HG03469 (cell line): ENCODE data around the gene GPBAR1.
A peak's percentile ranks its signal among the peaks of the same experiment; 100 is the strongest.

Experiments
- ATAC-seq: cut with Tn5 transposase; IDR thresholded peaks from one replicate; pipeline ENCODE4 v1.9.1; 2021; ENCODE audit warnings: mild to moderate bottlenecking, moderate library complexity, moderate number of reproducible peaks; ENCODE audit not compliant: unreplicated experiment

Gene GPBAR1, protein sequence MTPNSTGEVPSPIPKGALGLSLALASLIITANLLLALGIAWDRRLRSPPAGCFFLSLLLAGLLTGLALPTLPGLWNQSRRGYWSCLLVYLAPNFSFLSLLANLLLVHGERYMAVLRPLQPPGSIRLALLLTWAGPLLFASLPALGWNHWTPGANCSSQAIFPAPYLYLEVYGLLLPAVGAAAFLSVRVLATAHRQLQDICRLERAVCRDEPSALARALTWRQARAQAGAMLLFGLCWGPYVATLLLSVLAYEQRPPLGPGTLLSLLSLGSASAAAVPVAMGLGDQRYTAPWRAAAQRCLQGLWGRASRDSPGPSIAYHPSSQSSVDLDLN

DNA sequence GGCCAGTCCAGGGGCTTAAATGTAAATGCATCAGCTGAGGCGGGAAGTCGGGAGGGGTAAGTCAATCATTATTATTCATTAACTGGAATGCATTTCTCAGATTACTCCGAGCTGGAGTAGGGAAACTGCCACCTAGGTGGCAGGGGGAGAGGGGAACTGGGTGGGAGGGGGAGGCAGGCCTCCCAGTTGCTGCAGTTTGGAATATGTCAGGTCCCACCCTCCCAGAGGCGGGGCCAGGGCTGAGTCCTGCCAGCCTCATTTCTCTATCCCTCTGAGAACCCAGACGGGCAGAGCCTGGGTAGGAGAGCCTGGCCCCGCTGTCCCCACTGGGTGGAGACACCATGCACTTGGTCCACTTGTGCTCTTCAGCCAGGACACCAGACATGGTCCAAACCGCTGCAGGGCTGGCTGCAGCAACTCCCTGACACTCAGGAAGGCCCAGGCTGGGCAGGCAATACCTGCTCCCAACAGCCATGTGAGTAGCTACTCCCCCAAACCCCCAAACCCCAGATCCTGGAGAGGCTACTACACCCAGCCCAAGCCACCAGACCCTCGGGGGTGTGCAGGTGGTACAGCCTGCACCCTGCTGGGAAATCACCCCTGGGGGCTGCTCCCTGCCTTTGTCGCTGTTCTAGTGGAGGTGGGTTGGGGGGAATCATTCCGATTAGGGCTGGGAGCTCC is at the start of gene GPBAR1:
Gene GPBAR1 (plus strand): TSS at position 274 of the 681 bp plus-strand sequence. CDS start 1,710 bp downstream, outside the sequence.
- ATAC-seq: no peak

DNA sequence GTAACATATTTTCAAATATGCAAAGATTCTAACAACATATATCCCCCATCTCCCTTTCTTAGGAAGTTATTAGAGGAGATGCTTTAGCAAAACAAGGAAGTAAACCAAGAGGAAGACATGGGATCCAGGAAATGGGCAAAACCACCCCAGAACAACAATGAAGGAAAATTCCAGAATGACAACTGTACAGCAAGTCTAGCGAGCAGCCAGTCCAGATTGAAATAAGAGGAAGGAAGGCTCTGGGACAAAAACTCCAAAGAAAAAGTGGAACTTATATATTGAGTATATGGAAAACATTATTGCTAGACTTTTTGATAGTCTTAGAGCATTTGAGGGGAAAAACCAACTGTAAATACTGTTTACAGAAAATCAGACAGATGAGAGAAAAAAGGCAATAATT is 46.7 kb upstream of the GPBAR1 start:
- ATAC-seq: no peak

DNA sequence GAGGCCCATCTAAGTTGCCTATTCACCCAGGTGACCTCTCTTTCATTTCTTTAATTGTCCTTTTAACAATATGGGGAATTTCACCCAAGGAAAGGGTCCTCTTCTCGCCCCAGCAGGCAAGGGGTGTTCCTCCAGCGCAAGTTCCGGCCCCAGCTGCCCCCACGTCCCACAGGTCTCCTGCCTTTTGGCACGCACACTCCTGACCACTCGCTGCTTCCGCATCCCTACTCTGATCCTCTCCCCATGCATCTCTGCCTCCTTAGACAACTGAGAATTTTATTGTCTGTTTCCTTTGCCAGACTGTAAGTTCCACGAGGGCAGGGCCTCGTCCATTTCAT is 44.5 kb upstream of the GPBAR1 start:
- no peak for ATAC-seq

DNA sequence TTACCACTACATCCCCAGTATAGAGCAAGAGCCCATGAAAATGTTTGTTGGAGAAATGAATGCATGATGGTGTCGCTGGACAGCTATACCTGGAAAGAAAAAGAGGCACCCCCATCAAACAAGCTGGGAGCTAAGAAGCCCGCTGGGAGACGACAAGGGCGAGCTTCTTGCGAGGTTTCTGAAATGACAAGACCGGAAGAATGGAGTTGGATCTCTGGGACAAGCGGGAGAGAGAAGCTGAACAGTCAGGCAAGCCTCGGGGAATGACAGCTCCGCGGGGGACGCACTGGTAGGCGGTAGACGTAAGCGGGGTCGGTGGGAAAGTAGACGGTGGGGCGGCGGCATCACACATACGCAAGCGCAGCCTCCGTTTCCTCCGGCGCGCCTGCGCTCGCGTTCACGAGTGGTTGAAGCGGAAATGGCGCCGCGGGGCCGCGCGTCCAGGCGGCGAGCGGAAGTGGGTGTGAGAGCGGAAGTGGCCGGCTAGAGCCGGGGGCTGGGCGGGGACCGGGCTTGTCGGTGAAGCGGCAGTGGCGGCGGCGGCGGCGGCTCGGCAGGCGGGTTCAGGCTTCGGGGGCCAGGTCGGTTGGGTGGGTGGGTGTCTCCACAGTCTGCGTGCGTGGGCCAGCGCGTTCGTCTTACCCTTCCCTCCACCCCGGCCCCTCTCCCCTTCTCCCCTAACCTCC is 44.0 kb upstream of the GPBAR1 start, which contains the start of gene ARPC2:
Gene ARPC2 (plus strand): TSS at position 516 of the 686 bp plus-strand sequence. CDS start 282 bp downstream, outside the sequence.
- ATAC-seq: peak; percentile 63

DNA sequence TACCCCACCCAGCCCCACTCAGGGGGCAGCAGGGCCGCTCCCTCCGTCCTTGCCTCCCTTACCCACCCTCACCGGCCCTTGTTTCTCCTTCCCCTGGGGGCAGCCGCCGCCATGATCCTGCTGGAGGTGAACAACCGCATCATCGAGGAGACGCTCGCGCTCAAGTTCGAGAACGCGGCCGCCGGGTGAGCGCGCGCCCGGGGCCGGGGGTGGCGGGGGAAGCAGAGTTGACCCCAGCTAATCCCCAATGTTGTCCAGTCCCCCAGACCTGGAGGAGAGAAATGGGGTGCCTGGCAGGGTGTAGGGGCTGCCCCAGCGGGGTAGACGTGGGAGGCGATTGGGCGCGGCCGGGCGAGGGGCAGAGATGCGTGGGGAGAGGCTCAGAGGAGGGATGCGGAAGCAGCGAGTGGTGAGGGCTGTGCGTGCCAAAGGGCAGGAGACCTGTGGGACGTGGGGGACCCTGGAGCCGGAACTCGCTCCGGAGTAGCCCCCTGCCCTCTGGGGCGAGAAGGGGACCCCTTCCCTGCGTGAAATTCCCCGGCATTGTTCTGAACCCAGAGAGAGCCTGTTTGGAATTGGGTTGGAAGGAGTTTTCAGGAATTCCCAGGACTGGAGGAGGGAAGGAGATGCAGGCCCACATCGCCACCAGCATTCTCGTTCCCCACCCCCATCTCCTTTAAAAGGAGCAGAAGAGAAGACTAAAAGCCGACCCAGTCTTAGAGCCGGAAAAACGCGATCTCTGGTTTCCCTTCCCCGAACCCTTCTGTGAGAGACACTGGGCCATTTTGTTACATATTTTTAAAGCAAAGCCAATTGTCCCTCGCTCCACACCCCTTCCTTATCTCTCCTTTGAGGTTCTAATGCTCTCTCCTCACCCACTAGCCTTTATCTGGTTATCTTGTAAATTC is 43.2 kb upstream of the GPBAR1 start:
- ATAC-seq: no peak

DNA sequence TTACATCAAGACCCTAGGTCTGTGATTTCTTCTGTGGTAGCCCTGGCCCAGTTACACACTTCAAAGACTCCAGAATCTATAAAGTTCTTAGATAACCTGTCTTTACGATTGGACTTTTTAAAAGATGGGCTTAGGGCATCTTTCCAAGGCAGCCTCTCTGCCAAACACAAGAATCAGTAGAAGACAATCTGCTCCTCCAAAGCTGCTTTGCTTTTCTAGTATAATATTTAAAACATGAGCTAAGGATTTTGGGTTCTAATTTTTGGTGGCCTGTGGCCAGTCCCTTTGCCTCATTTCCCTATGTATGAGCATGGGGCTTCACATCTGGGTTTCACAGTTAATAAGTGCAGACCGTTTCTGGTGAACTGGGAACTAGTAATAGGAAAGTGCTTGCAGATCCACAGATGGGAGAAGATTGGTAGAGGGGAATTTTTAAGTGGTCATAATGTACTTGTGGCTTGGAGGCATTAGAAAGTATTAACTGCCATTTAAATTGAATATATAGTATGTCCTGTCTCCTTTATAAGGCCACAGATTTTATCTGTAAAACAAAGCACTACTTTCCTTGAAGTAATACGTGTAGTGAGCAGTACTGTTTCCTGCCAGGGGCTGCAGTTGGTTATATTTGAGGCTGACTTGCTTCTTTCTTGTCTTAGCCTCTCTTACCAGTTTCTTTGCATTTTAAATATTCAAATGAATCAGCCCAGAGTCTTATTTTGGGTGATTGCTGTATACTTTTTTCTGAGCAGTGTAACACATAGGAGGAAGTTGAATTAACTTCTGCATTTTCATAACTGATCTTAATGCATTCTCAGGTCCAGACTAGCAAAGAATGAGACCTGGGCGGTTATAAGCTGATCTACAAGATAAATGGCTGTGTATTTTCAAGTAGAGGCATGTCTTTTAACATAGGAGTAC is 42.3 kb upstream of the GPBAR1 start:
- no peak for ATAC-seq

DNA sequence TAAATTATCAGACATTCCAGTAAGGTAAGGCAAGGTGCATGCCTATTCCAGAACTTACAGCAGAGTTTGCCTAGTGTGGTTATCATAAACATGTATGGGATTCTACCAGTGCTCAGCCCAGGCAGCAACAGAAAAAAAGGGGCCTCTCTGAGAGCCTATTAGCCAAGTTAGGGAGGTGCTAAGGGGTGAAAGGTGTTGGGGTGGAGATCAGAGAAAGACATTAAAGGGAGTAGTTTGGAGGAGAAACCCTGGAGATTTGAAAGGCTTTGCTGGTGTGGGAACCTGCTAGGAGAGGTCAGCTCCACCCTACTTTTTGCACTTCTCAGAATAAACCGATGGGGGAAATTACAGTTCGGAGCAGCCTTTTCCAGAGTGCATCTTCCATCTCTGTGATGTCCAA is 40.9 kb upstream of the GPBAR1 start:
- no peak for ATAC-seq

DNA sequence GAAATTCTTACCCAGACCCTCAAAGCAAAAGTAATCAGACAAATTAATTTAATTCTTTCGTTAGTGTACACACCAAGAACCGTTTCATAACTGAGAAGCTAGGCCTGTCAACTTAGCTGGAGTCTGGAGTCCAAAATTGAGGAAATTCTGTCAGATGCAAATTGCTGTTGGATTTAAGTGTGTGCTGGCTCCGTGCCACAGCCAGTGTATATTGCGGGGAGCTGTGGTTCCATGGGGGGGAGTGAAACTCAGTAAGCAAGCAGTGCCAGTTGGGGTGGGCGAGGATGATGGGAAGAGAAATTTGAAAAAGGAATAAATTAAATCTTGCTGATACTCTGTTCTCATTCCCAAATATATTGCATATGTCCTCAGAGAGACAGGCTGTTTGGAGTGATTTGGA is 39.8 kb upstream of the GPBAR1 start:
- no peak for ATAC-seq

DNA sequence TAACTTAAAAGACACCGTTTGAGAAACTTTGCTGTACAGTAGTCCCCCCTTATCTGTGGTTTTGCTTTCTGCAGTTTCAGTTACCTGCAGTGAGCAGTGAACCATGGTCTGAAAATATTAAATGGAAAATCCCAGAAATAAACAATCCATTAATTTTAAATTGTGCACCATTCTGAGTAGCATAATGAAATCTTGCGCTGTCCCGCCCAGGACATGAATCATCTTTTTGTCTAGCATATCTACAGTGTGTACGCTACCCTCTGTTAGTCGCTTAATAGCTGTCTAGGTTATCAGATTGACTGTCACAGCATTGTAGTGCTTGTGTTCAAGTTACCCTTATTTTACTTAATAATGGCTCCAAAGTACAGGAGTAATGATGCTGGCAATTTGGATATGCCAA is 37.8 kb upstream of the GPBAR1 start:
- ATAC-seq: no peak

DNA sequence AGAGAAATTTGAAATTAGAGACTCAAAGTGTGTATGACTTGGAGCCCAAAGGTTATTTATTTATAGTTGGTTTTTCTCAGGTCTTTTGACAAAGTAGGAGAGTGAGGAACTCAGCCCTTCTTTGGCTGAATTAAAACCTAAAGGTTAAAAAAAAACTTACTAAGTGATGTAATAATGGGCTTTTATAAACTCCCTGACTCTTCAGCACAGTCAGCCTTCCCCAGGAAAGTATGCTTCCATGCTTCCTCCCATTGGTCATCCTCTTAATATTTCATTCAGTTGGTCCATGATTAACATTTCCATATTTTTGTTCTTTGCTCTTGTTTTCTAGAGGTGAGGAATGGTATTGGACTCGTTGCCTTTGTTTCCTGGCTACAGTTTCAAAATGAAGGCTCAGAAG is 36.6 kb upstream of the GPBAR1 start:
- ATAC-seq: no peak

DNA sequence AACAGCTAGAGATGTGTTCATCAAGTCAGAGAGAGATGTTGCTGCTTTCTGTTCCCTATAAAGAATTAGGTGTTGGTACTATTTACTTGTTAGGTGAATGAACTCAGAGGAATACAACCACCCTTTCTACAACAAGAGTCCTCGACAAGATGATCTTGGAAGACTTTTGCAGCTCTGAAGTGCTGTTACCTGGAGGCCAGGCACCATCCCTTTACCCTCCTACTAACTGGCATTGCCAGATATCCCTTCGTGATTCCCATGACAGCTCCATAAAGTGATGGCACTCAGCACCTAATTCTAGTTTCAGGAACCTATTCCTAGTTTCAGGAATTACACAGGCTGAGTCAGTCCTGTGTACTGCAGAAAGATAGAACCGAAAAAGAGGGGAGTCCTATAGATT is 33.9 kb upstream of the GPBAR1 start:
- ATAC-seq: no peak

DNA sequence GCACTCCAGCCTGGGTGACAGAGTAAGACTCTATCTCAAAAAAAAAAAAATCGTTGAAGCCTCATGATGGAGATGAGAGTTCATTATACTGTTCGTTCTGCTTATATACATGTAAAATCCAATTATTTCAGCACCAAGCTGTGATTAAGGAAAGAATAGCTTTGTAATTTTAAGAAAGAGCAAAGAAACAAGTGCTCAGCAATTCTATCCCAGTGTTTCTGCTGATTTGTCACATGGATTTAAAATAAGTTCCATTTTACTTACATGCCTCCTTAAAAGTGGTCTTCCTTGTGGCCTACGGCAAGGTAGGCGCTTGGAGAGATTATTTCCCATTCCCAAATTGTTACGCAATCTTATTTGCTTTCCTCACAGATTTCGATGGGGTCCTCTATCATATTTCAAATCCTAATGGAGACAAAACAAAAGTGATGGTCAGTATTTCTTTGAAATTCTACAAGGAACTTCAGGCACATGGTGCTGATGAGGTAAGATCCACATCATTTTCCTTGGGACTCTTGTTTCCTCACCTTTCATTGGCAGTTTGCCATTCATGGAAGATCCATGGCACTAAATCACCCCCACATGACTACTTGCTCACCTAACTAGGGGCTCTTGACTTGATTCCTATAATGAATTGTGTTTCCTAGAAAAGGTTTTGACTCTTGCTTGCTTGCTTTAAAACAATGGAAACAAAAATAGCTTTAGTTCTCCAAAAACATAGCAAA is 32.3 kb upstream of the GPBAR1 start:
- ATAC-seq: no peak

DNA sequence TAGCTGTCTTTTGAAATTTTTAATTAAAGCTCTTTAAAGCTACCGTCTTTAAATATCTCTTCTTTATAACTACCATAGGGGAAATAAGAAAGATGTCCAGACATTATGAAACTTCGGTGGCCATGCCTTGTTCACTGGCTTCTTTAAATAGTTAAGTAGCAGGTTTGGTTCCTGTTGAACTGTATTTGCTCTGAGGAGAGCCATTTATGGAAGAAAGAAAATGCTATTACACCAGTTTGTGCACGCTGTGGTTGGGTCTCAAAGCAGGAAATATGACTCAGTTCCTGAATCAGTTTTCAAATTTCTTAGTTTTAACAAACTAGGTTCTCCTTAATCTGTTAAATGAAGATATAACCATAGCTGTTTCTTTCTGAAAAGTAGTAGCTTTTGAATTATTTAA is 31.6 kb upstream of the GPBAR1 start:
- peak; percentile 81 for ATAC-seq

DNA sequence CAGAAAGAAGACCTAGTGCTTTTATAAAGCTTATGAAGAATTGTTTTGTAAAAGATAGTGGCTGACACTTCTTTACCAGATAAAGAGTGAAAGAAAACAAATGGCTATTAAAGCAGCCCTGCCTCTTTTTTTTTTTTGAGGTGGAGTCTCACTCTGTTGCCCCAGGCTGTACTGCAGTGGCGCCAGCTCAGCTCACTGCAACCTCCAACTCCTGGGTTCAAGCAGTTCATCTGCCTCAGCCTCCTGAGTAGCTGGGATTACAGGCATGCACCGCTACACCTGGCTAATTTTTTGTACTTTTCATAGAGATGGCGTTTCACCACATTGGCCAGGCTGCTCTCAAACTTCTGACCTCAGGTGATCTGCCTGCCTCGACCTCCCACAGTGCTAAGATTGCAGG is 31.0 kb upstream of the GPBAR1 start:
- no peak for ATAC-seq

DNA sequence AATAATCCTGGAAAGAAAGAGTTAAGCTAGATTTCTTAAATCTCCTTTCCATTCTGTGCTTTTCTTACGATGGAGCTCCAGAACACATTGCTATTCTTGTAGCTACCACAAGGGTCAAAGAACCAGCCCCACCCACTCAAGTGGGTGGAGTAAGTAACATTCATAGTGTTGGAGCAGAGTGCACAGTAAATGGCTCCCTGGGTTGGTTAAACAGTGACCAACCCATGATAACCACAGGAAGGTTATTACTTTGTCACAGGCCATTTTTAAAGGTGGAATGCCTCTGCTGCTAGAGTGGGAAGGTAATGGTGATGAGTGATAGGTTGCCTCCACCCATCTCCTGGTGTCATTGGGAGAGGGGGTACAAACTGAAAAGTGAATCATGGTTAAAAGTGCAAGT is 29.9 kb upstream of the GPBAR1 start:
- peak; percentile 37 for ATAC-seq

DNA sequence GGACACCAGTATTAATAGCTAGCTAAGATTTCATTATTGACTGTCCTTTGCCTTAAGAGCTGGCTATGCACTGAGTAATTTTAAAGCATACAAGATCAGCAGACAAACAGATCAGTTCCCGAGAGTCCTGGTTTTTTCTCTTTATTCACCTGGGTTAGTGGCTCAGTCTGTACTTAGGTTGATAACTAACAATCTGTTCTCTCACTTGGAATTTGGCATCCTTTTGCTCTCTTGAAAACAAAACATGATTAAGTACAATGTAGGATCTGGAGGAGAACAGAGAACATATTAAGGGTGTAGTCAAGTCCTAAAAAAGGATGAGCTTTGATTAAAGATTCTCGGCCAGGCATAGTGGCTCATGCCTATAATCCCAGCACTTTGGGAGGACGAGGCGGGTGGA is 27.3 kb upstream of the GPBAR1 start:
- no peak for ATAC-seq

DNA sequence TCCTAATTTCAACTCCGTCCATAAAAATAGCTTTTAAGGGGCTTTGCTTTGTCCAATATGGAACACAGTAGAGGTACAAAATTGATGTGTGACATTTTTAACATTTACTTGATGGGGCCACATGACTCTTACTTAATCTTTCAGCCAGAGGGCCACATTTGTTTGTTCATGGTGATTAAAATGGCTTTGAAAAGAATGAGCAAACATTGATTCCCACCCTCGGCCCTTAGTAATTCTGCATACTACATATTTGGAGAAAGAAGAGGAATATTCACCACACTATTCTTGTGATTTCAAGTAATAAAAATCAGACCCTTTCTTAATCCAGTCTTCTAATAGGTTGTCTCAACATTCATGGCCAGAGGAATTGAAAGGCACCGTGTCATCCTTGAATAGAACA is 26.3 kb upstream of the GPBAR1 start:
- ATAC-seq: no peak

DNA sequence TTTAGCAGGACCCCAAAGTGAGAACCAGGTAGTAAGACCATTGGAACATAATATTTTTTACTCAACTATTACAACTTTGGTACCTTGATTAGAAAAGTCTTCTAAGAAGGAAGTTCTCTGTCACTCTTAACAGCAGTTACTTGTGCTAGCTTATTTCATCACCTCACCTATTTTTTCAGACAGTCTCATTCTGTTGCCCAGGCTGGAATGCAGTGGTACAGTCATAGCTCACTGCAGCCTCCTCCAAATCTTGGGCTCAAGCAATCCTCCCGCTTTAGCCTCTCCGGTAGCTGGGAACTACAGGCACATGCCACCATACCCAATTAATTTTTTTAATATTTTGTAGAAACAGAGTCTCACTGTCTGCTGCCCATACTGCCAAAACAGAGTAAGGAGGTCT is 25.8 kb upstream of the GPBAR1 start:
- ATAC-seq: no peak

DNA sequence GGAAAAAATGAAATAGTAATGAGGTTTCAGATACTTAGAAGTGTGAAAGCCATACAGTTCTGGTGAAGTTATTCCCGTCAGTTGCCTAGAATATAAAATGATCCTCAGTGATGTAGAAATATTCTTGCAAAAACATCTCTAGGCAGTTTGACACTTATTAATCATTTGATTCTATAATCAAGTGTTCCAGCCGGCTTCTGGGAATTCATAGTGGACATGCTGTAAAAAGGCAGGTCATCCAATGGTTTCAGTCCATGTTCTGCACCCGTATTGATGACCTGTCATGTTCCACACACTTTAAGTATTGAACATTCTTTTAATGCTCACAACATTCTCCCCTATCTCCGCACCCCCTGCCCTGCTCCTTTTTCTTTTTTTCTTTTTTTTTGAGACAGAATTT is 24.0 kb upstream of the GPBAR1 start:
- no peak for ATAC-seq
